Neural crest cell (in vitro differentiated cells): ENCODE data around the gene TRIP13. TPM values are rescaled to one million over a fixed set of nuclear protein-coding genes. Genes with fewer than 3 reads are reported as not detected.
A peak's percentile ranks its signal among the peaks of the same experiment; 100 is the strongest.

Source experiments
- DNase-seq: peaks from one replicate; pipeline ENCODE4 v3.0.0; 2021; ENCODE audit warnings: low read depth, mixed read lengths, low spot score
- H3K27ac Mint-ChIP-seq: one replicate; pipeline ENCODE4 v1.8.0; 2021; ENCODE audit warnings: mild to moderate bottlenecking, mixed read lengths; ENCODE audit not compliant: unreplicated experiment
- H3K27me3 Mint-ChIP-seq: 2 replicates; pipeline ENCODE4 v1.8.0; 2021; ENCODE audit warnings: low read depth, mild to moderate bottlenecking, mixed read lengths
- H3K36me3 Mint-ChIP-seq: 2 replicates; pipeline ENCODE4 v1.8.0; 2021; ENCODE audit warnings: low read depth, mild to moderate bottlenecking, mixed read lengths
- H3K4me1 Mint-ChIP-seq: 2 replicates; pipeline ENCODE4 v1.8.0; 2021; ENCODE audit warnings: mixed read lengths
- H3K4me3 Mint-ChIP-seq: one replicate; pipeline ENCODE4 v1.8.0; 2021; ENCODE audit warnings: mild to moderate bottlenecking, mixed read lengths
- H3K9me3 Mint-ChIP-seq: 2 replicates; pipeline ENCODE4 v1.8.0; 2021; ENCODE audit warnings: mixed read lengths
- total RNA-seq: library from RNA; stranded (reverse); gene quantifications from 2 replicates; pipeline ENCODE4 v1.2.1, GENCODE V29; 2021
- TF ChIP-seq, protein P1 (sequence below): fragments of 200-600 bp; sonication (generic); conservative IDR thresholded peaks from 2 replicates; pipeline ENCODE4 v1.5.0; 2021; ENCODE audit warnings: antibody characterized with exemption, mild to moderate bottlenecking

Gene TRIP13
- total RNA-seq, 1 donor from 2014 or later: 32.6 TPM

GRCh38 chr5:864492-865167 lies 28.1 kb upstream of the TRIP13 start:
- Mint-ChIP-seq H3K36me3 (peaks cover 11% of the 10 kb centered on the region), H3K9me3 (no peaks in the 10 kb centered on the region), H3K27me3 (no peaks in the 10 kb centered on the region), H3K4me1 (no peaks in the 10 kb centered on the region), H3K4me3 (no peak overlapping the region), H3K27ac (no peak overlapping the region)
- DNase-seq: no peak
- TF ChIP-seq, protein P1, sequence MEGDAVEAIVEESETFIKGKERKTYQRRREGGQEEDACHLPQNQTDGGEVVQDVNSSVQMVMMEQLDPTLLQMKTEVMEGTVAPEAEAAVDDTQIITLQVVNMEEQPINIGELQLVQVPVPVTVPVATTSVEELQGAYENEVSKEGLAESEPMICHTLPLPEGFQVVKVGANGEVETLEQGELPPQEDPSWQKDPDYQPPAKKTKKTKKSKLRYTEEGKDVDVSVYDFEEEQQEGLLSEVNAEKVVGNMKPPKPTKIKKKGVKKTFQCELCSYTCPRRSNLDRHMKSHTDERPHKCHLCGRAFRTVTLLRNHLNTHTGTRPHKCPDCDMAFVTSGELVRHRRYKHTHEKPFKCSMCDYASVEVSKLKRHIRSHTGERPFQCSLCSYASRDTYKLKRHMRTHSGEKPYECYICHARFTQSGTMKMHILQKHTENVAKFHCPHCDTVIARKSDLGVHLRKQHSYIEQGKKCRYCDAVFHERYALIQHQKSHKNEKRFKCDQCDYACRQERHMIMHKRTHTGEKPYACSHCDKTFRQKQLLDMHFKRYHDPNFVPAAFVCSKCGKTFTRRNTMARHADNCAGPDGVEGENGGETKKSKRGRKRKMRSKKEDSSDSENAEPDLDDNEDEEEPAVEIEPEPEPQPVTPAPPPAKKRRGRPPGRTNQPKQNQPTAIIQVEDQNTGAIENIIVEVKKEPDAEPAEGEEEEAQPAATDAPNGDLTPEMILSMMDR: no peak

DNA sequence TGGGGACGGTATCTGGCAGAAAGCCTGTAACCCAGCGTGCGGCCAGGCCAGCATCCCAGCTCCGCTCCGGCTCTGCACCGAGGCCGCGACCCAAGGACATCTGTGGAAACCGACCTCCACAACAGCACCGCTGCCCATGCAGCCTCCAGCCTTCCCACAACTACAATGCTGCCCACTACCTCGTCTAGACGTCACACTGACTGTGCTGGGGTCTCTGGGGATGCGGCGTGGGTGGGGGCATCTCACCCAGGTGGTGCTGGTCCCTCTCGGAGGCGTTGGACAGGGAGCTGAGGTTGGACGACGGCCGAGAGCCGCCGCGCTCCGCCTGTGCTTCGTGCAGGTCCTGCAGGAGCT lies 27.5 kb upstream of the TRIP13 start:
- TF ChIP-seq, protein P1: no peak
- no peaks in the 10 kb centered on the region for H3K27me3 Mint-ChIP-seq
- peaks cover 14% of the 10 kb centered on the region for H3K36me3 Mint-ChIP-seq
- H3K4me1 Mint-ChIP-seq: no peaks in the 10 kb centered on the region
- no peak overlapping the region for H3K4me3 Mint-ChIP-seq
- no peak overlapping the region for H3K27ac Mint-ChIP-seq
- no peak for DNase-seq
- no peaks in the 10 kb centered on the region for H3K9me3 Mint-ChIP-seq

DNA sequence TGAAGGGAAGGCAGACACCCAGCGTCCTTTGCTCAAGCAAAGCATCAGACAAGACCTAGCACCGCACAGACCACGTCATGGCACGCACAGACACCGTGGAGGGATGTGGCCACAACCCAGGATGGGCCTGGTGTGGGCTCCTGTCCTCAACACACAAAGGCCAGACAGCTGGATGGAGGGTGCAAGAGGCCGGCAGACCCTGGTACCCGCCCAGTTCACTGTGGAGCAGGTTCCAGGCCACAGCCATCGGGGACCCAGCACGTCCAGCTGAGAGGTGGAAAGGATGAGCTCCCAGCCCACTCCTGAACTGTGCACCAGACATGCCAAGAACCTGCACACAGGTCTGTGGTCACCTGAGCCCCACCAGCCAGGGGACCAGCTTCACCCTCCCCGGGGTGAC lies 26.9 kb upstream of the TRIP13 start:
- Mint-ChIP-seq H3K4me3 (no peak overlapping the region), H3K9me3 (no peaks in the 10 kb centered on the region), H3K36me3 (peaks cover 14% of the 10 kb centered on the region)

DNA sequence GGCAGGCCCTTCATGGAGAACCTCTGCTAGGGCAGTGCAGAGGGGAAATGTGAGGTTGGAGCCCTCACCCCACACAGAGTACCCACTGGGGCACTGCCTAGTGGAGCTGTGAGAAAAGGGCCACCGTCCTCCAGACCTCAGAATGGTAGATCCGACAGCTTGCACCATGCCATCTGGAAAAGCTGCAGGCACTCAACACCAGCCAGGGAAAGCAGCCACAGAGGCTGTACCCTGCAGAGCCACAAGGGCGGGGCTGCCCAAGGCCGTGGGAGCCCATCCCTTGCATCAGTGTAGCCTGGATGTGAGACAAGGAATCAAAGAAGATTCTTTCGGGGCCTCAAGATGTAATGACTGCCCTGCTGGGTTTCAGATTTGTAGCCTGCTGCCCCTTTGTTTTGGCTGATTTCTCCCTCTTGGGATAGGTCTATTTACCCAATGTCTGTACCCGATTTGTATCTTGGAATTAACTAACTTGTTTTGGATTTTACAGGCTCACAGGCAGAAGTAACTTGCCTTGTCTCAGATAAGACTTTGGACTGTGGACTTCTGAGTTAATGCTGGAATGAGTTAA lies 25.3 kb upstream of the TRIP13 start:
- H3K27me3 Mint-ChIP-seq: no peaks in the 10 kb centered on the region
- H3K9me3 Mint-ChIP-seq: no peaks in the 10 kb centered on the region
- DNase-seq: no peak
- H3K4me1 Mint-ChIP-seq: no peaks in the 10 kb centered on the region
- H3K36me3 Mint-ChIP-seq: peaks cover 14% of the 10 kb centered on the region
- H3K4me3 Mint-ChIP-seq: no peak overlapping the region
- H3K27ac Mint-ChIP-seq: peak overlapping the region; percentile 39
- TF ChIP-seq, protein P1: no peak

More for the DNA sequence above, 26.9 kb upstream of the TRIP13 start:
- Mint-ChIP-seq H3K27ac (peak overlapping the region; percentile 6), H3K27me3 (no peaks in the 10 kb centered on the region), H3K4me1 (no peaks in the 10 kb centered on the region)
- TF ChIP-seq, protein P1: no peak
- no peak for DNase-seq

DNA sequence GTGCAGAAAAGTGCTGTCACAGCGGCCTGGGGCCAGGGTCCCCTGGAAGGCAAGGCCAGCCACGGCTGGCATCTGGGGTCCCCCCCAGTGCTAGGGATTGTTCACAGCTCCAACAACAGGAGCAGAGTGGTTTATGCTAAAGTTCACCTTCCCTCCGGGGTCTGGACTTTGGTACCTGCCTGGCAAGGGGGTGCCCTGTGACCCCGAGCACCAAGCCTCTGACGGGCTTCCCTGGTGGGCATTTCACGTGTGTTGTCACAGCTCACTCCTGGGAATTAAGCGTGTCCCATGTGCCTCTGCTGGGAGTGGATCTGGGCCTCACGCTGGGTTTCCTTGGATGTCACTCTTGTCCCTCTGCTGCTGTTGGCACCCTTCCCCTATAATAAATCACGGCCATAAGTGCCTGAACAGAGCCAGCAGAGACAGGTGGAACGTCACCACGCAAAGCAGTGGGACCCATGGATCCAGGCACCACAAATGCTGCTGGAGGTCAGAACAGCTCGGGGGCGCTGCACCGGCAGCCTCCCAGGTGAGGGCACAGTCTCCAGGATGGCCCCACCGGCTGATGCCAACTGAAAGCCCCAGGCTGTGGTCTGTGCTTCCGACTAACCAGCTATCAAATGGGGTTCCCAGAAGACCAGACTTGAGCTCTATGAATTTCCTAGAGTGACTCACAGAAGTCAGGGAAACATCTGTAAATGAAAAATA lies 24.1 kb upstream of the TRIP13 start:
- H3K4me1 Mint-ChIP-seq: no peaks in the 10 kb centered on the region
- DNase-seq: no peak
- H3K4me3 Mint-ChIP-seq: no peak overlapping the region
- peaks cover 14% of the 10 kb centered on the region for H3K36me3 Mint-ChIP-seq
- no peak overlapping the region for H3K27ac Mint-ChIP-seq
- TF ChIP-seq, protein P1: no peak
- no peaks in the 10 kb centered on the region for H3K27me3 Mint-ChIP-seq
- no peaks in the 10 kb centered on the region for H3K9me3 Mint-ChIP-seq
